Measurements from ENCODE around the gene OXLD1.

Gene OXLD1

GRCh38 chr17:81616877-81617276, 49.5 kb downstream of the OXLD1 start:
- DNase-seq (ENCODE audit: low read depth in 2 of 2) = no peak

GRCh38 chr17:81615401-81615930, 50.9 kb downstream of the OXLD1 start:
- DNase-seq (ENCODE audit: low read depth in 2 of 2) = no peak
